Activated CD4-positive, alpha-beta T cell treated with anti-CD3 and anti-CD28 coated beads, Interleukin-2, amount 50 U/mL, for 4 hours (primary cell): ENCODE measurements around the gene KCNQ1.

Experiments used
- DNase-seq, 2 experiments: peaks; one replicate each; pipeline ENCODE4 v3.0.0-alpha.2; 2020

Gene KCNQ1

DNA sequence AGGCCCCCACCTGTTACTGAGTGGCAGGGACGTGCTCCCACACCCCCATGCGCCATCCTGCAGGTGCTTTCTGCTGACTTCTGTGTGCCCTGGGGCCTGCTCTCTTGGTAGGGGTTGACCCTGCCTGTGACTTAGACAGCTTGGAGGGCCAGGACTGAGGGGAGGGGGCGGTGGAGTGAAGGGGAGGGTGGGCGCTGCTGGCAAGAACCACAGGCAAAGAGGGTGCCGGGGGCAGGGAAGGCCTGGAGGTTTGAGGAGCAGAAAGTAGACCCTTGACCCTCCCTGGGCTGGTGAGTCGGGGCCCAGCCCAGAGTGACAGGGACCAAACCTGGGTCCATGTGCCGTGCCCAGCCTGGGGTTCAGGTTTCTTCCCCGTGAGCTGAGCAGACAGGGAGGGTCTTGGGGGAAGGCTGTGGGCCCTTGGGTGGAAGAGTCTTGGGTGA is 17.8 kb downstream of the KCNQ1 start:
- DNase-seq: no peak

DNA sequence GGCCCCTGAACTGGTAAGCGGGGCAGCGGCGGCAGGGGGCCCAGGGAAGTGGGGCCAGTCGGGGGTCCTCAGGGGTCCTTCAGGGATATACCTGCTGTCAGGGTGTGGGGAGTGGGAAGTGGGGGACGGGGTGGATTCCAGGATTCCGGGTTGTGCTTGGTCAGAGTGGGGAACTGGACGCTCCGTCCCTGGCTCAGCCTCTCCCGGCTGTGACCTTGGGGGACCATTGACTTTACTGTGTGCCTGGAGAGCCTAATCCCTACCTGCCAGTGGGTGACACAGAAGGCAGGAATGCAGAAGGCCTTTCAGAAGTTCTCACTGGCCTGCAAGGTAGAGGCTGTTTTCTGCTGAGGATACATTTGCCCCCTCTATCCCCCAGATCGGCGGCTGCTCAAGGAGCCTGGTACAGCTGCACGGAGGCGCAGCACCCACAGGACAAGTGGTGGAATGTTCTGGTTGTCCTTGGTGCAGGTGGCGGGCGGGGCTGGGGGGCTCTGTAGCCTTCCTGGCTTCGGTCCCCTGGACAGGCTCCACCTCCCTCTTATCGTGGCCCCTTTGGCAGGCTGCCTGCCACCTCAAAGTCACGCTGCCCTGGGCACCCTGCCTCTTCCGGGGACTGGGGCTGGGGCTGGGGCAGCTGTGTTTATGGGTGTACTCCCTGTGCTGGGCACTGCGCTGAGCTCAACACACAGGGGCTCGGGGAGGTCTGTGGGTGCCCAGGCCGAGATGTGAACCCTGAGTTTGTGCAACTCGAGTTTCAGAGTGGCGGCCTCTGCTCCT is 18.4 kb downstream of the KCNQ1 start:
- DNase-seq: no peak

DNA sequence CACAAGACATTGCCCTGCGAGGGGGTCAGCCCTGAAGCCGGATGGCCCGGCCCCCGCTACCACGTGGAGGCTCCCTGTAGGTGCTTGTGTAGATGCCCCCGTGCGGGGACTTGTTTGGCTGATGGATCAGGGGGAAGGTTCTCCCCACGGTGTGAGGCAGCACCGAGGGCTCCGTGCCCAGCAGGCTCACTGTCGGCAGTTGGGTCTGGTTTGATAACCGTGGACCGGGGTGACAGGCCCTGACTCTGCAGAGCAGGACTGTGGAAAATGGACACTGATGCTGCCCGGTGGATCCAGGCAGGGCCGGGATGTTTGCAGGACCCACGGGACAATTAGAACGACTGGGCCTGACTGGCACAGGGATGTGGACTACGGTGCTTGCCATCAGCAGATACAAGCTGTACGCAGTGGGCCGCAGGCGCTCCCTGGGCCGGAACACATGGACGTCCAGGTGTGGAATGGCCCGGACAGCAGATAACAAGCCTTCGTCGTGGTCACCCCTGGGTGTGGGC is 19.0 kb downstream of the KCNQ1 start:
- DNase-seq: no peak

DNA sequence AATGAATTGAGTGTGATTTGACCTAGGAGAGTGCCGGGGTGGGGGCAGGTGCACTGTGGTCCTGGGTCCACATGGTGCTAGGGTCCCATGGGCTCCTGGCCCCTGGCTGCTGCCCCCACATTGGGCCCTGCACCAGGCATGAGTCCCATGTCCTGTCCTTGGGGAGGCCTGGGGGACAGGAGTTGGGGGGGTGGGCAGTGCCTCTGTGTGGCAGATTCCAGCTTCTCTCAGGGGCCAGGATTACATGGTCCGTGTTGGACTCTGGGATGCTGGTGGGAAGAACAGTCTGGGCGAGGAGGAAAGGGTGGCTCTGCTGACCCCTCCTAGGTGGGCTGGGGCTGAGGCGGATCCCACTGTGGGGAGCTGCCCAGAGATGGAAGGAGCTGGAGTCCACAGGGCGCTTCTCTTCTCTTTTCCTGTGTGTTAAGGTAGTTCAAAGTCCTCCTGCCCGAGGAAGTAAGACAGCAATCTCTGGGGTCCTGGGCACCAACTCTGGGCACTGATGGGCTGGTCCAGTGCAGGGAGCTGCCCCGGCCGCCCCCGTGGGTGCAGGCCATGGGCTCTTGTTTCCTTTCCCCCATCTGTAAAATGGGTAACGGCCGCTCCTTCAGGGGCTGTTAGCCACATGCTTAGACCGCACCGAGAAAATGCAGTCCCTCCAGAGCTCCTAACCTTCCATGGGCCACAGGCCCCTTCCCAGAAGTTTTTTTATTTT is 19.8 kb downstream of the KCNQ1 start:
- no peak for DNase-seq

DNA sequence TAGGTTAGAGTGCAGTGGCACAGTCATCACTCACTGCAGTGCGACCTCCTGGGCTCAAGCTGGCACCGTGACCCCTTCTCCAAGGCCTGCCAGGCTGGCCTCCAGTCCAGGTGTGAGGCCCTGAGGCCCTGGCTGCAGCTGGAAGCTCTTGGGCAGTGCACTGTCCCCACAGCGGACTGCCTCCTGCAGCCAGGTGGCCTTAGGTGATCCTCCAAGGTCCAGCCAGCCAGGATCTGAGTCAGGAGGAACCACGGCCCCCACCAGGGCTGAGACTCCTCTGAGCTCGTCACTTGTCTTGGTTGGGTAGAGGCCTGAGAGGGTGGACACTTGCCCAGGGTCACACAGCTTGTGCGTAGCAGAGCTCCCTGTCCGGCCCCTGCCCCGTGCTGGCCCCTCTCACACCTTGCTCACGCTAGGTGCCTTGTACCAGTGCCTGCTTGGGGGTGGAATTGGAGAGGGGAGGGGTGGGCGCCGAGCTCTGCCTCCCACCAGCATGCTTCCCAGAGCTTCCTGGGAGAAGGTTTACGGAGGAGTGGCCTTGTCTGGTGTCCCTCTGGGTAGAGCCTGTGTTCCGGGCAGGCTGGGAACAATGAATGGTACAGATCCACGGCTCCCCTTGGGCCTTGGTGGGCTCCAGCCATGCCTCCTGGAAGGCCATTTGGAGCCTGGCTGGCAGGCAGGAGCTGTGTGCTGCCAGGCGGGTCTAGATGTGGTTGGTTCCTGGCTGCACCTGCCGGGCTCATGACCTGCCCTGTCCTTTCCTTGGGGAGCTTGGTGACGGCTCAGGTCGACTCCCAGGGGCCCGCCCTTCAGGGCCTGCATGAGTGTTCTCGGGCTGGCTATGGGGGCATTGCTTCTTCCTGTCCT is 20.6 kb downstream of the KCNQ1 start:
- DNase-seq: no peak

DNA sequence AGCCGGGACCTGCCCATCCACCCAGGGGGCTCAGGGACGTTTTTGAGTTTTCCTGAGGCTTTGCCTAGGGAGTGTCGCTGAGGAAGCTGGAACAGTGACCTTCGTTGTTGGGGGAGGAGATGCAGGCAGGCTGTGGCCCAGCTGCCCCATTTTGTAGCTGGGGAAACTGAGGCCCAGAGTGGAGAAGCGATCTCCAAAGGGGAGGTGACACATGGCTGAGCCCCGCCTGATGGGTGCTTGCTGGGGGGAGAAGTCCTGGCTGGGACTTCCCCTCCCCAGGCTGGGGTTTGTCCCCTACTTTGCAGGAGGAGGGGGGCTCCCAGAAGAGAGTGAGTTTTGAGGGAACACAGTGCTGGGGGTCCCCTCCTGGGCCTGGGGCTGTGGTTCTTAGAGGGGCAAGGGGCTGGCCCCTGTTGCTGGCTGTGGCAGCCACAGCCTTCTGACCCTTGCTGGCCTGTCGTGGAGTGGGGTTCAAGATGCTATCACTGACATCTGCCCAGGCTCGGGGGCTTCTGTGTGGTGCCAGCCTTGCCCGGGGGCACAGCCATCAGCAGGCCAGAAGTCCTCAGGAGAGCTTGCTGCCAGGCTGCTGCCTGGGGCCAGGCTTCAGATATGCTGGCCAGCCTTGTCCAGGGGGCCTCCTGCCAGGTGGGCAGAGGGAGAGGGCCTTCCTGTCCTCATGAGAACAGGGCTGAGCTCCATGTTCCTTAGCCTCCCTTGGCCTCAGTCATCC is 21.4 kb downstream of the KCNQ1 start:
- DNase-seq: no peak

DNA sequence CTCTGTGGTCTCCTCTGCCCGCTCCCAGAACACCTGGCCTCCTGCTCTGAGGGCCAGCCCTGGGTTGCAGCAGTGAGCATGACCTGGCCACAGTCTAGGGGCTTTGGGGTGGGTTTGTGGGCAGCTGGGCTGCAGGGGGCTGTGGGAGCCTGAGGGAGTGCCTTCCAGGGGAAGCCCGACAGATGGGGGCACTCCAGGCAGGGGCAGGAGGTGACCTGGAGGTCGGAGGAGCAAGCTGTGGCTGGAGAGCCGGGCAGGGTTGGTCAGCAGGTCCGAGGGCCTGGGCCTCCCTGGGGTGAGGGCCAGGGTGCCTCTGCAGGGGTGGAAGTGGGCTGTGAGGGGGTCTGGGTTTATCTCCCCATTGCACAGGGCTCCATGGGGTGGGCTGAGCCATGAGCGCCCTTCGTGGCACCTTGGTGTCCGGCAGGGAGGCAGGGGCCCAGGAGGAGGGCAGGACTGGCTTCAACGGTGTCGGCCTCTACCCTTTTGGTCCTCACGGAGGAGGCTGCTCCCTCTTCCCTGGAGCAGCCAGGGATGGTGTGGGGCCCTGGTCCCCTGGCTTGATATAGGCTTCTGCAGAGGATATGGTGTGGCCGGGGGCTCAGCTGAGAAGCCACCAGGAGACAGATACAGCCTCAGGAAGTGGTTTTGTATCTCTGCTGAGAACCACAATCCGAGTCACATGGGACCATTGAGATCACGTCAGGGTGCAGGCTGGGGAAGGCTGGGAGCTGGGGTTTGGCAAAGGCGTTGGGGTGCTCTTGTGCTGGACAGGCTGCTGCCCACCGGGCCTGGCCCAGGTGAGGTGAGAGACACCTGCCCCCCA is 22.3 kb downstream of the KCNQ1 start:
- DNase-seq: no peak

DNA sequence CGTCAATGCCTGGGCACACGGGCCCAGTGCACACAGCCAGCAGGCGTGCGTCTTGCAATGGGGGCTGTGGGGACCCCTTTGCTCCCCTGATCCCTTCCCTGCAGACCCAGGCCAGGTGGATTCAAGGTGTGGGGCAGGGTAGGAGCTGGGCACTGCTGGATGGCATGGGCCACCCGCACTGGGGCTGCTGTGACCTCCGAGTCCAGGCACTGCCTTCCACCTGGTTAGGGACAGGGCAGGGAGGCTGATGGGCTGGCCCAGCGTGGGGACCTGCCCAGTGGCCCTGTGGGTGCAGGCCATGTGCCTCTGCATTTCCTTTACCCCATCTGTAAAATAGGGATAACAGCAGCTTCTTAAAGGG is 22.9 kb downstream of the KCNQ1 start:
- DNase-seq: no peak

DNA sequence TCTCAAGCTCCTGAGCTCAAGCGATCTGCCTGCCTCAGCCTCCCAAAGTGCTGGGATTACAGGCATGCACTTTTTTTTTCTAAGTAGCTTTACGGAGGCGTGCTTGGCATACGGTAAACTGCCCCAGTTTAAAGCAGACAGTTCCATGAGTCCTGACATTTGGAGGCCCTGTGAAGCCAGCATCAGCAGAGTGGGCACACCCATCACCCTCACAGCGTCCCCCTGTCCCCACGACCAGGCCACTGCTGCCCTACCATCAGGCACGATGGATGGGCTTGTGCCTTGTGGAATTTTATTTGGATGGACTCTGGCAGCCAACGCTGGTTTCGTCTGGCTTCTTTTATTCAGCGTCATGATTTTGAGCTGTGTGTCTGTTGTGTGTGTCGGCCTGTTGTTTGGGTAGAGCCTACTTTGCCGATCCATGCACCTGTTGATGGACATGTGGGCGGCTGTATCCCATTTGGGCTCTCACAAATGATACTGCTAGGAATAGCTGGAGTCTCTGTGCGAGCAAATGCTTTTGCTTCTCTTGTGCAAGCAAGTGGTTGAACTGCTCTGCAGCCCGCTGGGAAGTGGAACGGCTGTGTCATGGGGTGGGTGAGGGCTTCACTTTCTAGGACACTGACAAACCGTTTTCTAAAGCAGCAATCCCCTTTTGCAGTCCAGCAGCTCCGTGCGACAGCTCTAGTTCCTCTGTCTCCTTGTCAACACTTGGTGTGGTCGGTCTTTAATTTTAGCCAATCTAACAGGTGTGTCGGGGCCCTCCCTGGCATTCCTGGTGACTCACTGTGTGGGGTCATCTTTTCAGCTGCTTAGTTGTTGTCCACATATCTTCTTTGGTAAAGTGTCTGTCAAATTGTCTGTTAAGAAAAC is 23.8 kb downstream of the KCNQ1 start:
- no peak for DNase-seq

DNA sequence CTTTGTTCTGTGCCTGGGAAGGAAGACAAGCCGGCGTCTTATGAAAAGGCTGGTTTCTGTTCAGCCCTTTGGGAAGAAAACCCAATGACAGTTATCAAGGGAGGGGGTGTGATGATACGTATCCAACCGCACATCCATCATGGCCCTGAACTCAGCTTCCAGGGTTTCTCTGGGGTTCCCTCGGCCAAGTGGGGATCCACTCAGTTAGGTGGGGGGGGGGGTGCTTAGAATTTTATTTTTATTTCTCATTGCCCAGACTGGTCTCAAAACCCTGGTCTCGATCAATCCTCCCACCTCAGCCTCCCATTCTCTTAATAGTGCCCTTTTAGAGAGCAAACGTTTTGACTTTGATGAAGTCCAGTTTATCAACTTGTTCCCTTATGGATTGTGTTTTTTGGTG is 25.7 kb downstream of the KCNQ1 start:
- no peak for DNase-seq

DNA sequence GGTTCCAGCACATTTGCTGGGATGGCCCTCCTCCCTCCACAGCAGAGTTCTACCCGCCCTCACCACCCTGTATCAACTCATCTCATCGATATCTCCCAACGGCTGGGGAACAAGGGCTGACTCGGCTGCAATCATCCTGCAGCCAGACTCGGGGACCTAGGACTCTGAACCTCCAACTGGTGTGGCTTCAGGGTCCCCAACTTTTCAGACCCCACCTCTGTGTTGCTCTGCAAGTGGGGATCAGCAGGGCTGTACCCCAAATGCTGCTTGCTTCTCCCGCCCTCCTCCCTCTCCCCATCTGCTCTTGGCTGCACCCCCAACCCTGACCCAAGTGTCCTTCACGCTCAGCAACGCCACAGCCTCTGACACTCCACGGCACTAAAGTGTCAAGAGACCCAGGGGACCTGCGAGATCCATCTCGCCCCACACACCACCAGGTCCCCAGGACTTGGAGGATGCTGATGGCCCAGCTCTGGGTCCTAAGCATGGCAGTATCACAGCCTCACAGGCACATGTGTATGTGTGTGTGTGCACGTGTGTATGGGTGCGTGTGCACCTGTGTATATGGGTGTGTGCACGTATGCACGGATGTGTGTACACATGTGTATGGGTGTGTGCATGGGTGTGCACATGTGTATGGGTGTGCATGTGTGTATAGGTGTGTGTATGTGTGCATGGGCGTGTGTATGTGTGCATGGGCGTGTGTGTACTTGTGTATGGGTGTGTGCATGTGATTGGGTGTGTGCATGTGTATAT is 26.4 kb downstream of the KCNQ1 start:
- DNase-seq: no peak

DNA sequence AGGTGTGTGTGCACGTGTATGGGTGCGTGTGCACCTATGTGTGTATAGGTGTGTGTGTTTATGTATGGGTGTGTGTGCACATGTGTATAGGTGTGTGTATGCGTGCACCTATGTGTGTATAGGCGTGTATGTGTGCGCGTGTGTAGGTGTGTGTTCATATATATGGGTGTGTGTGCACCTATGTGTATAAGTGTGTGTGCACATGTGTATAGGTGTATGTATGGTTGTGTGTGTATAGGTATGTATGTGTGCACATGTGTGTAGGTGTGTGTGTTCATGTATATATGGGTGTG is 26.9 kb downstream of the KCNQ1 start:
- DNase-seq: no peak

DNA sequence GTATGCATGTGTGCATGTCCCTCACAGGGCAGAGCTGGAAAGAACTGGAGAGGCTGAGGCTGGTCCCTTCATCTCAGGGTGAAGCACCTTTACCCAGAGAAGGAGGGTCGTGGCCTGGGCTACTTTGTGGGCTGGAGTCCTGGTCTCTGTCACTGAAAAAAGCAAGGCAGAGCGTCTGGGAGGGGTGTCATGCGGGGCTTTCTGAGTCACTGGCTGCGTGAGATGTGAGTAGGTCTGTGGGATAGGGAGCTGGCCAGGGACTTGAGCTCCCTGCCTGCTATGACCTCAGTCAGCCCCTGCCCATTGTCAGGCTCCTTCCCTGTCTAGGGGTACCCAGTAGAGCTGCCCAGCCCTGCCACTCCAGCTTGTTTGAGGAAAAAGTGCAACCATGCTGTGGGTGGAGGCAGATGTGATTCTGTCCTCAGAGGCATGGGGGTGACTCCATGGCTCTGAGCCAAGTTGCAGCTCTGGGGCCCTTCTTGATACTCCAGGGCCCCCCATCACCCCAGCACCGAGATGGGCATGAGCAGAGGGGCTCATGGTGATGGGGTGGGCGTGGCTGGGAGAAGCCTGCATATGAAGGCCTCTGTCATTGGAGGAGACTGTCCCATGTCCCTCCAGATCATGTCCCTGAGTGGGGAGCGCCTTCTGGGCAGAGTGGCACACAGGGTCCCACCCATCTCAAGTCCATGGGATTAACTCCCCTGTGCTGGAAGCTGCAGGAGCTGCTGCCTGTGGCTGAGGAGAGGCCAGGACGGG is 27.8 kb downstream of the KCNQ1 start:
- no peak for DNase-seq

DNA sequence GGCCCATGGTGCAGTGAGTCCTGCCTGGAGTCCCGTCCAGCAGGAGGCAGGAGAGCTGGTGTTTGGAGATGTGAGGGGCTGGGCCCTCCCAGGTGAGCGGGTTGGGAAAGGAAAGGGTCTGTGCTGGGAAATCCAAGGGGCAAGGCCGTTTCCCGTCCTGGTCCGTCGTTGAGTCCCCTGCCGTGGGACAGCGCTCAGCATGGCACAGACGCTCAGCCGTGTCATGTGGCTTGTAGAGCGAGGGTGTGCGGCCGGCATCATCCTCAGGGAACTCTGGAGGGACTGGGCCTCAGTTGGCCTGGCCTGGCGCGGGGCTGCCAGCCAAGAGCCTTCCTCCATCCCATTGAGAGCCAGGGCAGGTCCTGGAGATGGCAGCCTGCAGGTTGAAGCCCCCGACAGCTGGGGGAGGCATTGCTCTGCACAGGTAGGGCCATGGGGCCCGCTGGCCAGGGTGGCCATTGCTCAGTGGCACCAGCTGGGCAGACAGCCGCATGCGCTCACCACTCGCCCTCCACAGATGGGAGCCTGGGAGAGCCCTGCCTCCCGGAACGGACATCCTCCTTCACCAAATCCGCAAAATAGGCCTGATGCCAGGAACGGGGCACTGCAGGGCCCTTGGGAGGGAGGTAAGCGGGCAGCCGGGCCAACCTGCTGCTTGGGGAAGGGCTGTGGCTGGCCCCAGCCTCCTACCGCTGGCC is 28.7 kb downstream of the KCNQ1 start:
- DNase-seq: no peak

DNA sequence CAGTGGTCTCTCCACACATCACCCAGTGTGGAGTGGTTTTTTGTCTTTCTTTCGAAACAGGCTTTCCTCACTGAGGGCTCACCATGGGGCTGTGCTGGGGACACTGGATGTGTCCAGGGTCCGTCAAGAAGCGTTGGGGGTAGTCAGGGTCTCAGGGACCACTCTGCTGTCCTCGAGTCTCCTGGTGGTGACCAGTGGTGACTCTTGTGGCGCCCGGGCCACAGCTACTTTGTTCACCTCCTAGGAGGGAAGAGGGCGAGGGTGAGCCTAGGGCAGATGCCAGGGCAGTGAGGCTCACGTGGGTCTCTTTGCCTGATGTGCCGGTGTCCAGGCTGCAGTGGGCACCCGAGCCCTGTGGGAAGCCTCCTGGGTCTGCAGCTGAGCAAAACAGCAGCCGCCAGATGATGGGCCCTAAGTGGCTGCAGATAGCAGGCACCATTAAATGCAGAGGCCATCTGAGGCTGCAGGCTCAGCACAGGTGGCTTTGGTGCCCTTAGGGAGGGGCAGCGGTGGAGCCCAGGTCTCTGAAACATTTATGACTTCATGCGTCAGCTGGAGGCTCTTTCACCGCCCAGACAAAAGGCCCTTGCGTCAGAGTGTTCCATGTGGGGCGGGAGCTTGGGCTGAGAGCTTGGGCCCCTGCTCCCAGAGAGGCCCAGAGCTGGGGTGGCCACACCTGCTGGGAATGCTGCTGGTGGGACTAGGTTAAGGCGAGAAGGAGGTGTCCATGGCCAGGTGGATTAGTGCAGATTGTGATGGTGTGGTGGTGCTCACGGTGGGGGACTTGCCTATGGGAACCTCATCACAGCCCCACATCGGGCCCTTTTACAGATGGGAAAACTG is 29.5 kb downstream of the KCNQ1 start:
- no peak for DNase-seq

DNA sequence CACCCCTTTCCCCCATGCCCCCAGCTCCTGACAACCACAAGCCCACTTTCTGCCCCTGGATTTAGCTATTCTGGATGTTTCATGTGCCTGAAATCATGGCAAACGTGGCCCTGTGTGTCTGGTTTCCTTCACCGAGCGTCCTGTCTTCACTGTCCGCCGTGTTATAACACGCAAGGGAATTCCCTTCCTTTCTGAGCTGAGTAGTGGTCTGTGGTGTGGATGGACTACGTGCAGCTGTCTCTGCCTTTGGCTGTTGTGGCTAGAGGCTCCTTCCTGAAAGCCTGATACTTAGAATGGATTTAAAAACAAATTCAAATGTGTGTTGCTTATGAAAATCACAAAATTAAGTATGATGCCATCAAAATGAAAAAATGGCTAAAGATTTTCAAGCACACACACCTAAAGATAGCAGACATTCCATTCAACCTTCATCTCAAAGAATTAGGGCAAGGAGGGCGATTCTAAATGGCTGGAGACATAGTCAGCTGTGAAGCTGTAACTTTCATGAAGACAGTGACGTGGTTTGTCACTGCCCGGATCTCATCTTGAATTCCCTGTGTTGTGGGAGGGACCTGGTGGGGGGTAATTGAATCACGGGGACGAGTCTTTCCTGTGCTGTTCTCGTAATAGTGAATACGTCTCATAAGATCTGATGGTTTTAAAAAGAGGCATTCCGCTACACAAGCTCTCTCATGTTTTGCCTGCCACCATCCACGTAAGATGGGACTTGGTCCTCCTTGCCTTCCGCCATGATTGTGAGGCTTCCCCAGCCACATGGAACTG is 30.5 kb downstream of the KCNQ1 start:
- DNase-seq: no peak

DNA sequence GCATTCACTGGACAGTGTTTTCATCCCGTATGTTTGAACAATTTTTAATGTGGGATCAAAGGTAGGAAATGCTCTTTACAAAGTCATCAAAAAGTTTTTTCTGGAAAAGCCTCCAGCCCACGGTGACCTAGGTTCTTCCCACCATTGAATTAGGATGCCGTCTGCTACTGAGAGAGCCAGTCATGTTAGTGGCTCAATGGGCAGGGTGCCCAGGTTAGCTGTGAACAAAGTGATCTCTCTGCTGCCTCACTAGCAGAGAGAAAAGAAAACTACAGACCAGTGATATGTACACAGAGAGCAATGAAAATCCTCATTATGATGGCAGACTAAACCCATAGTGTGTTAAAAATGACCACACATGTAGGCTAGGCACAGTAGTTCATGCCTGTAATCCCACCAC is 32.4 kb downstream of the KCNQ1 start:
- no peak for DNase-seq
